GM12801 (cell line): ENCODE results near the gene TMCO1.

Source experiments
- CTCF ChIP-seq: IDR thresholded peaks from one replicate; pipeline ENCODE4 v1.5.1; 2011; ENCODE audit warnings: control low read depth; ENCODE audit not compliant: insufficient read length; ENCODE audit errors: extremely low read depth

Gene TMCO1

GRCh38 chr1:165768513-165769394 lies at the start of gene TMCO1:
TMCO1 (minus strand) TSS chr1:165768868; CDS start chr1:165768751, 117 bp downstream.
- TF ChIP-seq CTCF = no peak

GRCh38 chr1:165816826-165817497 lies 48.3 kb upstream of the TMCO1 start:
- no peak for TF ChIP-seq CTCF

- no peak for TF ChIP-seq CTCF
Measured at GRCh38 chr1:165816157-165816556, 47.5 kb upstream of the TMCO1 start.

GRCh38 chr1:165815725-165816124 lies 47.1 kb upstream of the TMCO1 start:
- TF ChIP-seq CTCF = no peak

- no peak for TF ChIP-seq CTCF
Measured at GRCh38 chr1:165807613-165808012, 38.9 kb upstream of the TMCO1 start.

- no peak for TF ChIP-seq CTCF
Measured at GRCh38 chr1:165799387-165799786, 30.7 kb upstream of the TMCO1 start.

GRCh38 chr1:165795894-165796293 lies 27.2 kb upstream of the TMCO1 start:
- no peak for TF ChIP-seq CTCF
